ENCODE measurements around the gene RASIP1. TPM values are rescaled to one million over a fixed set of nuclear protein-coding genes. Genes with fewer than 3 reads are reported as not detected.

Gene RASIP1
- total RNA-seq, 2 experiments from 2014 or later, result not detected

DNA sequence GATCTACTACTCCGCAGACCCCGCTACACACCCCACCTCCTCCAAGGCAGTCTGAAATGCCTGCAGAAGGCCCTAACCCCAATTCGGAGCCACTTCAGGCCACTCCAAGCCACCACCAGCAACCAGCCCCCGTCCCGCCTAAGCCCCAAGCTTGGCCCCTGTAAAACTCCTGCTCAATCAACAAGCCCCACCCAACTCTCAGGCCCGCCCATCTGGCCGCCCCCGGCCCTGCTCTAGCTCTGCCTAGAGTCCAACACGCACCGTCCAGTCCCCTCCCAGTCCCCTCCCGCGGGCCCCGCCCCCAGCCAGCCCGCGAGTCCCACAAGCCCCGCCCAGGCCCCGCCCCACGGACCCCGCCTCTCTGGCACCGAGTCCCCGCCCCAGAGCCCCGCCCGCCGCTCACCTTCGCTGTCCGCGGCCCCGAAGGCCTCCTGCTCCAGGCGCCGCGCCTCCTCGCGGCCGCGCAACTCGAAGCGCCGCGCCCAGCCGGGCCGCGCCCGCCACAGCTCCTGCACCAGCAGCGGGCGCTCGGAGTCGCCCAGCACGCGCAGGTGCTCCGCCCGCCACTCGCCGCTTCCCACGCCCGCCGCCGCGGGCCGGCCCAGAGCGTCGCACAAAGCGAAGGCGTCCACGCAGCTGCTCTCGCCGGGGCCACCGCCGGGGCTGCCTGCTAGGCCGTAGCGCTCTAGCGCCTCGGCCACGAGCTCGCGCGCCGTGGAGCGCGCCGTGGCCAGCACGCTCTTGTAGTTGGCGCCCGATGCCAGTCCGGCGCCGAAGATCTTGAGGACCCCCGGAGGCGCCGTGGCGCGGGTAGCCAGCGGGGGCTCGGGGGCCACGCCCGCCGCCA lies 1.6 kb downstream of the RASIP1 start:
- Mint-ChIP-seq H3K27me3 (peaks cover 17% of the 10 kb centered on the region), H3K27ac (peak overlapping the region; percentile 11)

DNA sequence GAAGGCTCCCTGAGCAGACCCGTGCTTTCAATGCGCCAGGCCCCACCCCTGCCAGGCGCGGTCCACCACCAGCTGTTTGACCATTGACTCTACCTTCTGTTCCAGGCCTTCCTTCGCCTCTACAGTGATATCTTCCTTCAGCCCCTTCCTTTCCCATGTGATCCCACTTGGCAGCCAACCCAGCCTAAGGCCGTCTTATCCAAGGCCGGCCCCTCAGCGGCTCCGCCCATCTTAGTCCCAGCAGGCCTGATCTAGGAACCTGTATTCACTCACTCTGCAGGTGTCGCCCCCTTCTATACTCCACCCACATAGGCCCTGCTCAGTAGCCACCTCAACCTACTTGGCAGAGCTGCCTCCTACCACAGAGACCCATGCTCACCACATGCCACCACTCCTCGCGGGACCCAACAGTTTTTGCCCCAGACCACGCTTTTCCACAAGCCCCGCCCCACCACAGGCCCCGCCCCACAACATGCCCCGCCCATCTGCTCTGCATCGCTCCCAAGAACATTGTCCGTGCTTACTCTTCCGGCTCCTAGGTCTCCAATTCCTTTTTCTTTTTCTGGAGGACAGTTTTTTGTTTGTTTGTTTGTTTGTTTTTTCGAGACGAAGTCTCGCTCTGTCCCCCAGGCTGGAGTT lies 2.9 kb downstream of the RASIP1 start:
- Mint-ChIP-seq H3K9me3 (ENCODE audit: low read depth) (no peaks in the 10 kb centered on the region), H3K27ac (no peak overlapping the region), H3K27me3 (peaks cover 17% of the 10 kb centered on the region), H3K4me1 (peaks cover 14% of the 10 kb centered on the region), H3K4me3 (no peak overlapping the region), H3K36me3 (no peaks in the 10 kb centered on the region)
- ATAC-seq, result no peak
- no peak for DNase-seq
- CTCF ChIA-PET, result interaction anchor here (1.3 to 4.3 kb wide), 3 partner anchors 11 to 93 kb away, joined by 3 to 42 read pairs (median 27); partner anchors contain the start of gene CA11

More for the DNA sequence above, 1.6 kb downstream of the RASIP1 start:
- peak; percentile 97 for ATAC-seq
- H3K9me3 Mint-ChIP-seq (ENCODE audit: low read depth), result no peaks in the 10 kb centered on the region
- DNase-seq, result peak; percentile 94
- H3K4me3 Mint-ChIP-seq, result peak overlapping the region; percentile 15
- H3K36me3 Mint-ChIP-seq, result no peaks in the 10 kb centered on the region
- peaks cover 14% of the 10 kb centered on the region for H3K4me1 Mint-ChIP-seq
- CTCF ChIA-PET, result interaction anchor here (0.6 to 4.3 kb wide), 16 partner anchors 8 to 359 kb away, joined by 3 to 42 read pairs (median 5); partner anchors contain the start of genes CA11, FGF21 and IZUMO1

GRCh38 chr19:48735031-48735615 lies 5.3 kb downstream of the RASIP1 start:
- Mint-ChIP-seq H3K36me3 (no peaks in the 10 kb centered on the region), H3K4me3 (no peak overlapping the region), H3K9me3 (ENCODE audit: low read depth) (no peaks in the 10 kb centered on the region), H3K27me3 (peaks cover 5% of the 10 kb centered on the region), H3K4me1 (peaks cover 11% of the 10 kb centered on the region), H3K27ac (no peak overlapping the region)
- DNase-seq (no peak), ATAC-seq (no peak)
- CTCF ChIA-PET, result no interaction called here

DNA sequence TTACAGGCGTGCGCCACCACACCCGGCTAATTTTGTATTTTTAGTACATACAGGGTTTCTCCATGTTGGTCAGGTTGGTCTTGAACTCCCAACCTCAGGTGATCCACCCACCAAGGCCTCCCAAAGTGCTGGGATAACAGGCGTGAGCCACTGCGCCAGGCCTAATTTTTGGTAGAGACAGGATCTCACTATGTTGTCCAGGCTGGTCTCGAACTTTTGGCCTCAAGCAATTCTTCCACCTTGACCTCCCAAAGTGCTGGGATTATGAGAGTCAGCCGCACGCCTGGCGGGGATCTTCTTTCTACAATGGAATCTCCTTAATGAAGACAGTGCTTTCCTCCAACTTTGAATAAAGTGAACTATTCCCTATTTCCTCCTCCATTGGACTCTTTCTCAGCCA lies 5.8 kb downstream of the RASIP1 start:
- H3K36me3 Mint-ChIP-seq, result no peaks in the 10 kb centered on the region
- H3K27ac Mint-ChIP-seq, result no peak overlapping the region
- DNase-seq (no peak), ATAC-seq (no peak)
- no peaks in the 10 kb centered on the region for H3K27me3 Mint-ChIP-seq
- no peaks in the 10 kb centered on the region for H3K9me3 Mint-ChIP-seq (ENCODE audit: low read depth)
- CTCF ChIA-PET, result no interaction called here
- no peak overlapping the region for H3K4me3 Mint-ChIP-seq
- peaks cover 6% of the 10 kb centered on the region for H3K4me1 Mint-ChIP-seq

- no peak for ATAC-seq
- Mint-ChIP-seq H3K4me1 (peaks cover 4% of the 10 kb centered on the region), H3K27me3 (no peaks in the 10 kb centered on the region), H3K36me3 (peaks cover 10% of the 10 kb centered on the region), H3K4me3 (no peak overlapping the region), H3K9me3 (ENCODE audit: low read depth) (peaks cover 4% of the 10 kb centered on the region), H3K27ac (no peak overlapping the region)
- DNase-seq, result no peak
- CTCF ChIA-PET, result no interaction called here
Measured at GRCh38 chr19:48731452-48731851, 9.0 kb downstream of the RASIP1 start.

GRCh38 chr19:48728911-48729664 lies 11.3 kb downstream of the RASIP1 start:
- Mint-ChIP-seq H3K9me3 (ENCODE audit: low read depth) (peaks cover 14% of the 10 kb centered on the region), H3K36me3 (peaks cover 23% of the 10 kb centered on the region), H3K27ac (no peak overlapping the region), H3K4me3 (no peak overlapping the region), H3K27me3 (no peaks in the 10 kb centered on the region), H3K4me1 (peaks cover 19% of the 10 kb centered on the region)
- ATAC-seq (no peak), DNase-seq (no peak)
- CTCF ChIA-PET, result interaction anchor here (0.6 to 1.3 kb wide), 2 partner anchors 96 to 114 kb away, joined by 3 to 4 read pairs; no protein-coding TSS in a partner anchor

DNA sequence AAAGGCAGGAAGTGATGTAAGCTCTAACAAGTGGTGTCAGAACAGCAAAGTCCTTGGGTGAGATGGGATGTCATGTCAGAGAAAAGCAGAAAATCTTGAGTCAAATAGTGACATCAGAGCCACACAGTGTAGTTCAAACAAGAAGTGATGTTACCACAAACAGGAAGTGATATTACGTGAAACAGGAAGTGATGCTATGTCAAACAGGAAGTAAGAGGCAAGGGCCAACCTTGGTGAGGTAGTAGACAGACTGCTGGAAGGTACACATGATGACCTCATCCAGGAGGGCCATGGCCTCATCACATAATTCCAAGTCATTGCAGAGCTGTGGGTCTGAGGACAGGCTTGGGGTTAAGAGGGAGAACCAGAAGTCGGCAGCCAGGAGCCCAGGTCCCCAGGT lies 13.9 kb downstream of the RASIP1 start:
- H3K4me1 Mint-ChIP-seq, result peaks cover 20% of the 10 kb centered on the region
- H3K9me3 Mint-ChIP-seq (ENCODE audit: low read depth), result peaks cover 14% of the 10 kb centered on the region
- peaks cover 23% of the 10 kb centered on the region for H3K36me3 Mint-ChIP-seq
- H3K27me3 Mint-ChIP-seq, result no peaks in the 10 kb centered on the region
- peak overlapping the region; percentile 88 for H3K27ac Mint-ChIP-seq
- DNase-seq (peak; percentile 67), ATAC-seq (peak; percentile 76)
- CTCF ChIA-PET, result interaction anchor here (1.6 to 4.8 kb wide), 2 partner anchors 10 to 12 kb away, joined by 5 to 42 read pairs; no protein-coding TSS in a partner anchor
- no peak overlapping the region for H3K4me3 Mint-ChIP-seq

- CTCF ChIA-PET, result interaction anchor here (1.1 to 4.8 kb wide), 7 partner anchors 8 to 269 kb away, joined by 3 to 42 read pairs (median 4); partner anchors contain the start of genes CA11, GYS1 and RUVBL2
- ATAC-seq, result peak; percentile 17
- peaks cover 23% of the 10 kb centered on the region for H3K36me3 Mint-ChIP-seq
- H3K27ac Mint-ChIP-seq, result peak overlapping the region; percentile 73
- no peak for DNase-seq
- no peaks in the 10 kb centered on the region for H3K27me3 Mint-ChIP-seq
- H3K9me3 Mint-ChIP-seq (ENCODE audit: low read depth), result peaks cover 14% of the 10 kb centered on the region
- peaks cover 26% of the 10 kb centered on the region for H3K4me1 Mint-ChIP-seq
- H3K4me3 Mint-ChIP-seq, result no peak overlapping the region
Measured at GRCh38 chr19:48724796-48725753, 15.3 kb downstream of the RASIP1 start.

GRCh38 chr19:48722196-48722708 lies 18.2 kb downstream of the RASIP1 start:
- Mint-ChIP-seq H3K9me3 (ENCODE audit: low read depth) (peaks cover 14% of the 10 kb centered on the region), H3K4me3 (no peak overlapping the region), H3K27me3 (no peaks in the 10 kb centered on the region), H3K4me1 (peaks cover 26% of the 10 kb centered on the region), H3K27ac (no peak overlapping the region), H3K36me3 (peaks cover 16% of the 10 kb centered on the region)
- ATAC-seq (no peak), DNase-seq (no peak)
- CTCF ChIA-PET, result interaction anchor here (0.7 to 1.9 kb wide), 3 partner anchors 17 to 127 kb away, joined by 3 to 8 read pairs (median 3); no protein-coding TSS in a partner anchor

GRCh38 chr19:48720613-48721296 lies 19.7 kb downstream of the RASIP1 start:
- Mint-ChIP-seq H3K27me3 (no peaks in the 10 kb centered on the region), H3K4me1 (peaks cover 19% of the 10 kb centered on the region), H3K36me3 (peaks cover 10% of the 10 kb centered on the region), H3K4me3 (peak overlapping the region; percentile 95), H3K27ac (peak overlapping the region; percentile 98), H3K9me3 (ENCODE audit: low read depth) (peaks cover 7% of the 10 kb centered on the region)
- CTCF ChIA-PET, result interaction anchor here (0.7 to 1.9 kb wide), 3 partner anchors 18 to 122 kb away, joined by 3 to 8 read pairs (median 4); partner anchors contain the start of gene CA11
- ATAC-seq, result peak; percentile 97
- DNase-seq, result peak; percentile 98

- ATAC-seq (peak; percentile 25), DNase-seq (no peak)
- Mint-ChIP-seq H3K27me3 (no peaks in the 10 kb centered on the region), H3K4me3 (peak overlapping the region; percentile 95), H3K36me3 (peaks cover 5% of the 10 kb centered on the region), H3K27ac (peak overlapping the region; percentile 98), H3K4me1 (peaks cover 16% of the 10 kb centered on the region), H3K9me3 (ENCODE audit: low read depth) (peaks cover 3% of the 10 kb centered on the region)
- CTCF ChIA-PET, result interaction anchor here (0.7 to 1.9 kb wide), 3 partner anchors 19 to 122 kb away, joined by 3 to 8 read pairs (median 4); partner anchors contain the start of gene CA11
Measured at GRCh38 chr19:48720251-48720612, 20.2 kb downstream of the RASIP1 start.
